GM18499 (cell line): ENCODE data around the gene CXCL9.
A peak's percentile ranks its signal among the peaks of the same experiment; 100 is the strongest.
"Not testable (repeated sequence)": the region's sequence is repeated elsewhere in the genome, so short reads cannot be mapped to it uniquely, and the experiment has no call there.

Experiments used
- ATAC-seq: cut with Tn5 transposase; IDR thresholded peaks from one replicate; pipeline ENCODE4 v1.9.1; 2021; ENCODE audit warnings: moderate number of reproducible peaks; ENCODE audit not compliant: insufficient read depth, unreplicated experiment

CXCL9 gene

DNA sequence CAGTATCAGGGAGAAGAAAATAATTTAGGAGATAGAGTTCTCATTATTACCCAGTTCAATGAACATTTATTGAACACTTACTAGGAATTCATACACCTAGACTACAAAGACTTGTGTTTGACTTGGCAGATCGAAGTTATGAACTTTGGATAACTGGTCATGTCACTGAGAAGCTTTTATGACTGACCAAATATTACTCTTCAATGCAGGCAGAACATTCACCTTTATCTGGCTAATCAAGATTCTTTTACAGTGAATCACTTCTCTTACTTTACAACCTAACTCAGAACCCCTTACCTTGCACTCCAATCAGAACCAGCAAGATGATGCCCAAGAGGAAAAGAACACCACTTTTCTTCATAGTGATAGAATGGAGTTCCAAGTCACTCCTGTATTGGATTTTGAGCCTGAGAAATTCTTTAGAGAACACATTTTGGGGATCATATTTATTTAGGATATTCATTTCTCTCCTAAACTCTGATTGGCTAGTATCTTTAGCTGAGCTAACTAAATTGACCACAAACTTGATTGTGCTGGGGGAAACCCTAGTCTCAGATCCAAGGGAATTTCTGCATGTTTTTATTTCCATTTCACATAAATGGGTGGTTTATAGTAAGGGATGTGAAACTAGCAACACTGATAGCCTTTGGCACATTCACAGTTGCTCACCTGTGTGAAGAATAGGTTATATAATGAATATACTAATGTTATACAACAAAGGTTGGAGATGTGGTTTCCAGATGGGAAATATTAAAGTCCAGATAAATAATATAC lies at the start of gene CXCL9:
TSS of gene CXCL9 (minus strand) at position 421 of the 774 bp plus-strand sequence. CDS start at position 361, 60 bp downstream.
- no peak for ATAC-seq

DNA sequence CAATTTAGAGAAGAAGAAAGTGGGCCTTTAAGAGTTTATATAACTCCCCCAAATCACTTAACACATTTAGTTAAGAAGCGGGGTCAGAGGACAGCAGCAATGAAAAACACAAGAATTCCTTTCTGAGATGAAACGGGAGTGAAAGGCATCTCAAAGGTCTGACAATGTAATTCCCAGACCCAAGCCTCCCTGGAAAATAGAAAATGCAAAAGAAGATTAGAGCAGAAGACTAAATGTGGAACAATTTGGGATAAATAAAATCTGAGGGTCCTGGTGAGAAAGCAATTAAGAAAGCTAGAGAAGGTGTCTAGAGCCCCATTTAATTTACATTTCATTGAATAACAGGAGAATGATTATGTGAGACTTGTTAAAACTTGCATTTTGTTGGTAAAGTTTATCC lies 48.1 kb upstream of the CXCL9 start:
- no peak for ATAC-seq

DNA sequence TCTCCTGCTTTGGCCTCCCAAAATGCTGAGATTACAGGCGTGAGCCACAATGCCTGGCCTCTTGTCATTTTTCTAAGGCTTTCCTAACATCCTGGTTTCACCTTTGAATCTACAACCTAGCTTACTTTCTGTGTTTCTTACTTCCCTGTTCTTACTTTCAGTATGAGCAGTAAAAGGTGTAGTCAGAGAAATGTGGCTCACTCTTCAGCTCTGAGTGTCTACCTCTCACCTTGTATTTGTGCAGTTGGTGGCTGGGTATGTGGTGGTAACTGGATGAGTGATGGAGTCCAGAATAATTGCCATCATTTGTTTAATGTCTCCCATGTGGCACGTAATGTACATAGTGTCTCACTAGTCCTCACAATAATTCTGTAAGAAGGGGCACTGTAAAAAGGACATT lies 47.7 kb upstream of the CXCL9 start:
- ATAC-seq: peak; percentile 93

DNA sequence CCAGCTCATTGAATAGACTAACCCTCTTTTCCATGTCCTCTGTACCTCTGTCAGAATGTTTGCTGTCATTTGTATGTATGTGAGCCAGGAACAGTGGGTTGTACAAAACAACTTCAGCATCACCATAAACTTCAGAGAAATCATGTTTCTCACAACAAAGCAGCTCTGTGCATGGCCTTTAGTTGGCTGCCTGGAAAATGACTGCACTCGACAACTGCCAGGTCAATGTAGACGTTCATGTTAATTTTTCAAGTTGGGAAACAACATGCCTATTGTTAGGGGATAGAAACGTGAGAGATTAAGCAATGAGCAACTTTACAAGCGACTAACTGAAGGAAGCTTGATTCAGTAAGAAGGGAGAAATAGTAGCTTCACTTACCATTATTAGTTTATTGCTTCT lies 46.4 kb upstream of the CXCL9 start:
- ATAC-seq: no peak

DNA sequence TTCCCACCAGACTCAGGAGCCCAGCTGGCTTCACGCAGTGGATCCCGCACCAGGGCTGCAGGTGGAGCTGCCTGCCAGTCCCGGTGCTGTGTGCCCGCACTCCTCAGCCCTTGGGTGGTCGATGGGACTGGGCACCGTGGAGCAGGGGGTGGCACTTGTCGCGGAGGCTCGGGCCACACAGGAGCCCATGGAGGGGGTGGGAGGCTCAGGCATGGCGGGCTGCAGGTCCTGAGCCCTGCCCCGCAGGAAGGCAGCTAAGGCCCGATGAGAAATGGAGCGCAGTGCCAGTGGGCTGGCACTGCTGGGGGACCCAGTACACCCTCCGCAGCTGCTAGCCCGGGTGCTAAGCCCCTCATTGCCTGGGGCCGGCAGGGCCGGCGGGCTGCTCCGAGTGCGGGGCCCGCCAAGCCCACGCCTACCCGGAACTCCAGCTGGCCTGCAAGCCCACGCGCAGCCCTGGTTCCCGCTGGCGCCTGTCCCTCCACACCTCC lies 43.3 kb upstream of the CXCL9 start:
- ATAC-seq: not testable (repeated sequence)

DNA sequence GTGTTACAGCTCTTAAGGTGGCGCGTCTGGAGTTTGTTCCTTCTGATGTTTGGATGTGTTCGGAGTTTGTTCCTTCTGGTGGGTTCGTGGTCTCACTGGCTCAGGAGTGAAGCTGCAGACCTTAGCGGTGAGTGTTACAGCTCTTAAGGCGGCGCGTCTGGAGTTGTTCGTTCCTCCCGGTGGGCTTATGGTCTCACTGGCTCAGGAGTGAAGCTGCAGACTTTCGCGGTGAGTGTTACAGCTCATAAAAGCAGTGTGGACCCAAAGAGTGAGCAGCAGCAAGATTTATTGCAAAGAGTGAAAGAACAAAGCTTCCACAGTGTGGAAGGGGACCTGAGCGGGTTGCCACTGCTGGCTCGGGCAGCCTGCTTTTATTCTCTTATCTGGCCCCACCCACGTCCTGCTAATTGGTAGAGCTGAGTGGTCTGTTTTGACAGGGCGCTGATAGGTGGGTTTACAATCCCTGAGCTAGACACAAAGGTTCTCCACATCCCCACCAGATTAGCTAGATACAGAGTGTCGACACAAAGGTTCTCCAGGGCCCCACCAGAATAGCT lies 42.6 kb upstream of the CXCL9 start:
- ATAC-seq: not testable (repeated sequence)

DNA sequence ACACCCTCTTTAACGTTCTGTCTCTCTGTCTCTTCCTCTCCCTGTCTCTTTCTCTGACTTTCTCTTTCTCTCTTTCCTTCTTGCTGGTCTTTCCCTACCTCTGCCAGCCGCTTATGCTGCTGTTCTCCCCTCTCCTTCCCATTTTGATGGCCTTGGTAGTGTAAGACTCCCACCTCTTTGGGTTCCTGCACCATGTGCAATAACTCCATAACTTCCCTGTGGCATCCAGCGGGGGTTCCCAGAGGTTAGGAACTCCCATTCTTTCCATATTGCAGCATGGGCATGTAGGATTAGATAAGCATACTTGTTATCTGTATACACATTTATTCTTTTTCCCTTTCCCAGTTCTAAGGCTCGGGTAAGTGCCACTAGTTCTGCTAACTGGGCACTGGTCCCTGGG lies 37.4 kb upstream of the CXCL9 start:
- not testable (repeated sequence) for ATAC-seq

DNA sequence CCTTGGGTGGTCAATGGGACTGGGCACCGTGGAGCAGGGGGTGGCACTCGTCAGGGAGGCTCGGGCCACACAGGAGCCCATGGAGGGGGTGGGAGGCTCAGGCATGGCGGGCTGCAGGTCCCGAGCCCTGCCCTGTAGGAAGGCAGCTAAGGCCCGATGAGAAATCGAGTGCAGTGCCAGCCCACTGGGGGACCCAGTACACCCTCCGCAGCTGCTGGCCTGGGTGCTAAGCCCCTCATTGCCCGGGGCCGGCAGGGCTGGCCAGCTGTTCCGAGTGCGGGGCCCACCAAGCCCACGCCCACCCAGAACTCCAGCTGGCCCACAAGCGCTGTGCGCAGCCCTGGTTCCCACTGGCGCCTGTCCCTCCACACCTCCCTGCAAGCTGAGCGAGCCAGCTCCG lies 36.0 kb upstream of the CXCL9 start:
- ATAC-seq: not testable (repeated sequence)

DNA sequence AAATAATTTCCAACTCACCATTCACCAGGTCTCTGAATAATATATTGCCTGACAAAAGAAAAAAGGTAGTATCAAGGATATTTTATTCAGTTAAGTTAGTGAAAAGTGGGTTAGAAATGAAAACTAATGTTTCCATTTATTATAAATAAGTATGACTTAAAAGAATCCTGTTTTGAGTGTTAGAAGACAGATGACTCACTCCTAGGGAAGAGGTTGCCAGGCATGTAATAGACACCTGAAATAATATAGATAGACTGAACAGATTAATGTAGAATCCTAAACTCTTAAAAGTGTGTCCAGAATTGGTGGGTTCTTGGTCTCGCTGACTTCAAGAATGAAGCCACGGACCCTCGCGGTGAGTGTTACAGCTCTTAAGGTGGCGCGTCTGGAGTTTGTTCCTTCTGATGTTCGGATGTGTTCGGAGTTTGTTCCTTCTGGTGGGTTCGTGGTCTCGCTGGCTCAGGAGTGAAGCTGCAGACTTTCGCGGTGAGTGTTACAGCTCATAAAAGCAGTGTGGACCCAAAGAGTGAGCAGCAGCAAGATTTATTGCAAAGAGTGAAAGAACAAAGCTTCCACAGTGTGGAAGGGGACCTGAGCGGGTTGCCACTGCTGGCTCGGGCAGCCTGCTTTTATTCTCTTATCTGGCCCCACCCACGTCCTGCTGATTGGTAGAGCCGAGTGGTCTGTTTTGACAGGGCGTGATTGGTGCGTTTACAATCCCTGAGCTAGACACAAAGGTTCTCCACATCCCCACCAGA lies 35.1 kb upstream of the CXCL9 start:
- not testable (repeated sequence) for ATAC-seq

DNA sequence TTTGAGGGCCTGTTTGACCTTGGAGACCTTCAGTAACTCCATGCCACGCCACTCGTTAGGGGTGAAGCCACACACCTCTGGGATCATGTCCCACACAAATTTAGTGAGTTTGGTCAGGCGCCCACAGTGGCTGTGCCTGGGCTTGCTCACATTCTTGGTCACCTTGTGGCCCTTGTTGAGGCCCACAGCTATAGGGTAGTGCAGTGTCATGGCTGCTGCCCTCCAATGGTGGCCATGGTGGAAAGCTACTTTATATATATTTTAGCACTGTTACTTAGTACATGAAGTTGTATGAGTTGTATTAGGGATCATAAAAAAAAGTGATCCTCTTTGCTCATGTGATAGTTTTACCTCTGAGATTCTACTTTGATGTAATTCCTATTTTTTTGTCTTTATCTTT lies 29.5 kb upstream of the CXCL9 start:
- no peak for ATAC-seq

DNA sequence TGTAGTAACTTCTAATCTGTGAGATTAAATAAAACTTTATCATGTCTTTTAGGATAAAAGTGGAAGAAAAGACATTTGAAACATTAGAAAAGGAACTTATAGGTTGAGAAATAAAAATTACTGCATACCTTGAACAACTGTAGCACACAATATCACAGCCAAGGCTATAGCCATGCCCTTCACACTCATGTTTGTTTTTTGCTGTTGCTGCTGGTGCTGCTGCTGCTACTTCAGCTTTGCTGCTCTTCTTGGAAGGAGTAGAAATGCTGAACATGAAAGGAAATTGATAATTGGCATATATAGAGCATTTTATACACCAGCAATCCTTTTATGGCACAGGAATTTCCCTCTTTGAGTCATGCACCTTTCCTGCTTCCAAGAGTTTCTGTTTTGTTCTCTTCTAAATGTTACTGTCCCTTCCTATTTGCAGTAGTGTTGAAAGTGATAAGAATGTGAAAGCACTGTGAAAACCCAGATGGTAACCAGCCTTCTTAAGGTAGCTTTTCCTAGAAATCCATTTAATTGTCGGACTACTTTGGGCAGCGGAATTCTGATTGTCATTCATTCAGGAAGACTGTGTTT lies 28.6 kb upstream of the CXCL9 start, which contains the start of gene CXCL11:
TSS of gene CXCL11 (minus strand) at position 272 of the 582 bp plus-strand sequence. CDS start at position 189, 83 bp downstream.
- no peak for ATAC-seq

DNA sequence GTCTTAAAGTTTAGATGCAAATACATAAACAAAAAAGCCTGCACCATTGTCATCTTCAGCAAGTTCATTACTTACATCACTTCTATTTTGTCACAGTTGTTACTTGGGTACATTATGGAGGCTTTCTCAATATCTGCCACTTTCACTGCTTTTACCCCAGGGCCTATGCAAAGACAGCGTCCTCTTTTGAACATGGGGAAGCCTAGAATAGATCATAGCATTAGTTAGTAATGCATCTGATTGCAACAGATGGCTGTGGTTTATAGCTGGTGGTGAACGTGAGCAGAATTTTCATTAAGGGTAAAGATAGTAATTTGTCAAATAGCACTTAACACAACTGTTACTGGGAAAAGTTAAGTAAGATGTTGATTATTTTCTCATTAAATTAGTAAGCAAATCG lies 27.8 kb upstream of the CXCL9 start:
- no peak for ATAC-seq

DNA sequence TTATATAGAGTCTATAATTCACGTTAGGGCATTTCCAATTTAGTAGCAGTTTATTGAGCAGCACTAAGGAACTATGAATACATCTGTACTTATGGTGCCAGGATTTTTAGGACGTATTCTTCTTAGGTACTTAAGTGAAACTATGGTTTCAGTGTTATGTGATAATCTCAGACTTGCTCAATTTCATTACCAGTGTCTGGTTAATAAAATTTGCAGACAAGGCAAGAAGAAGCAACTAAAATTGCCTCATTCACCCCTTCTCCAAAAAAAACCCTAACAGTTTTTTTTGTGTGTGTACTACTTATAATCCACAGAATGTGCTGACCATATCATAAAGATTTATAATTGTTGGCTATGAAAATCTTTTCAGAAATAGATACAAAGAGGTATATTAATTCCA lies 22.0 kb upstream of the CXCL9 start:
- ATAC-seq: no peak

DNA sequence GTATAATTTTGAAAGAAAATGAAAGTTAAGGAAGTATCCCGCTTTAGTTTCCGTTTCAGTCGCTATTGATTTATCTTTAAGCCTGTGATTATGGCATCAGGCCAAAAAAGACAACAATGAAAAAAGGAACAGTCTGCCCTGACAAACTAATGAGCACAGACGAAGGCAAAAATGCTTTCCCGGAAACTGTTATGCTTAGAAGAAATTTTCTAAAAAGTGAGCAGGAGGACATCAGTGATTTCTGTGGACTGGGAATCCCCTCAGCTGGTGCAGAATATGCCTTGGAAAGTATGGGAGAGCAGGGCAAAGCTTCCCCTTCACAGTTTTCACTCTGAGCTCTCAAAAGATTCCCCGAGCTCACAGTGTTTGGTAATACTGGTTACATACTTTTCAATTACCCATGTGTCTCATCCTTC lies 21.0 kb upstream of the CXCL9 start:
- no peak for ATAC-seq

DNA sequence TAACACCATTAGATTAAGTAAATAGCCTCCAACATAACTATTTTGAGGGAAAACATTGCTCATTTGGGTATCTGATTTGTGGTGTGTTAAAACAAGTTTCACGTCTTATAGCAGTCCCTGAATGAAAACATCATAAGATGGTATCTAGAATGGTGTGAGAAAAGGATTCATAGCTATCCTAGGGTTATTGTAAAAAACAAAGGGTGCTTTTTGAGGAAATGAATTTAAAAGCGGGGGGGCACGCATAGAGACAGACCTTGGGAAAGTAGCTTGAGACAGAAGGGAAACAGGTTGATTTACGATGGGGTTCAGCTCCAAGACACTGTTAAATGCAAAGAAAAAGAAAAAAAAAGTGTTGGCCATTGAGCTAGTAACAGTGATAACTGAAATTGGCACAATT lies 16.8 kb upstream of the CXCL9 start:
- no peak for ATAC-seq

DNA sequence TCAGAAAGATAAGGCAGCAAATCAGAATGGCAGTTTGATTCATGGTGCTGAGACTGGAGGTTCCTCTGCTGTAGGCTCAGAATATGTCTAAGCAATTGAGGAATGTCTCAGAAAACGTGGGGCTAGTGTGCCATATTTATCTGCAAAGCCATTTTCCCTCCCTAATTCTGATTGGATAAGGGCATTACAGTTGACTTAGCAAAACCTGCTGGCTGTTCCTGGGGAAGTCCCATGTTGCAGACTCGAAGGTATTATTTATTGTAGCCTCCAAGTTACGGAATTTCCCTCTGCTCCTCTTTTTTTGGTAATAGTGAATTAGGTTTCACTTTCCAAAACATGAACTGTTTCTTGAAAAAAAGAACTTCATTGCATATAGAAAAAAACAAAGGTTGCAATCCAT lies 16.1 kb upstream of the CXCL9 start, which contains the start of gene CXCL10:
TSS of gene CXCL10 (minus strand) at position 109 of the 400 bp plus-strand sequence. CDS start at position 43, 66 bp downstream.
- ATAC-seq: no peak

DNA sequence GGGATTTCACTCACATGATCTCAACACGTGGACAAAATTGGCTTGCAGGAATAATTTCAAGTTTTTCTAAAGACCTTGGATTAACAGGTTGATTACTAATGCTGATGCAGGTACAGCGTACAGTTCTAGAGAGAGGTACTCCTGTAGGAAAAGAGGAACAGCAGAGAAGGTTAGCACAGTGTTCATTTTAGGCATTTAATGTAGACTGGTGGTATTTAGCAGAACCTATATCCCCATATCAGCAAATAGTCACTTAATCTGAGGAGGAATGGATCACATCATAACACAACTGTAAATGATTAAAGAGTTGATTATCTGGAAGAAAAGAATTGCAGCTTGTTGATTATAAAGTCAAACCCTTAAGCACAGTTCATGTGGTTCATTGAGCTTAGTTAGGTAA lies 15.4 kb upstream of the CXCL9 start:
- ATAC-seq: no peak

DNA sequence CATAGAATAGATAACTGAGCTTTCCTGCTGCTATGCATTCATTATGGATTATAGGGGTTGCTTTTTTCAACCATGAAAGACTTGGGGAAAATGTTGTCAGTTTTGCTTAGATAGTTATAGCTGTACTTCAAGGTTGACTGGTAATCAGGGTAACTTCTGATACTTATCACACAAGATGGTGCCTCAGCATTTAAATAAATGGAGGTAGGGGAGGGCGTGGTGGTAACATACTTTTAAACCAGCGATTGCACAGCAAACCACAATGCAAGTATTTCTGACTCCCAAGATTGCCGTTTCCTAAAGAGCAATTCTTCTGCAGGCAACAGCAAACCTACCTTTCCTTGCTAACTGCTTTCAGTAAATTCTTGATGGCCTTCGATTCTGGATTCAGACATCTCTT lies 14.7 kb upstream of the CXCL9 start:
- no peak for ATAC-seq

DNA sequence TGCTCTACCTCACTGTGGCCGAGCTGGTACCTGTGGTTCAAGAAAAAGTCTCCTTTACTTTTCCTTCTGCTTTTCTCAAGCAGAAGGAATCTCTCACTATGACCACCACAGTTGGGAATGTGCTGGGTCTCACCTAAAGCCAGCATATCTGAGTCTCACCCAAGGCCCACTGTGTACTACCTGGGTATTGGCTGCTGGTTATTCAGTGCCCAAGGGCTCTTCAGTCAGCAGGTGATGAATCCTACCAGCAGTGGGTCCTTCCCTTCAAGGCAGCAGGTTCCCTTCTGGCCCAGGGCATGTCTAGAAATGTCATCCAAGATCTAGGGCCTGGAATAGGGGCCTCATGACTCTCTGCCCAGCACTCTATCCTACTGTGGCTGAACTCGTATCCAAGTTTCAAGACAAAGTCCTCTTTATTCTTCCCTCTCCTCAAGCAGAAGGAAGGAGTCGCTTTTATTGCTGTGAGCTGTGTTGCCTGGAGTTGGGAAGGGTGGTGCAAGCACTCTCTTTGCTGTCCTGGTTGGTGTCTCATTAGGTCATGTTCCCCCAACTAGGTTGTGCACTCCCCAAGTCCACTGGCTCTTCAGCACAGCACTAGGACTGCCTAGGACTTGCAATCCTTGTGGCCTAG lies 9.9 kb upstream of the CXCL9 start:
- ATAC-seq: no peak

DNA sequence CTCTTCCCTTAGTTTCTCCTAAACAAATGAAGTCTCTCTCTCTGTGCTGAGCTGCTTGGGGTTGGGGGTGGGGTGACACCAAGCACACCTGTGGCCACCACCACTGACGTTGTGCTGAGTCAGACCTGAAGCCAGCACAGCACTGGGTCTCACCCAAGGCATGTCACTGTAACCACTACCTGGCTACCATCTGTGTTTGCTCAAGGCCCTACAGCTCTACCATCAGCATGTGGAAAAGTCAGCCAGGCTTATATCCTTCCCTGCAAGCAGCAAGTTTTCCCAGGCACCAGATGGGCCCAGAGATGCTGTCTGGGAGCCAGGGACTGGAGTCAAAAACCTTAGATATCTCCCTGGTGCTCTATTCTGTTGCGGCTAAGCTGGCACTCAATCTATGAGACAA lies 9.1 kb upstream of the CXCL9 start:
- ATAC-seq: peak; percentile 43
